ENCODE data around the gene PC.
"Not testable (repeated sequence)": the region's sequence is repeated elsewhere in the genome, so short reads cannot be mapped to it uniquely, and the experiment has no call there.

PC gene

DNA sequence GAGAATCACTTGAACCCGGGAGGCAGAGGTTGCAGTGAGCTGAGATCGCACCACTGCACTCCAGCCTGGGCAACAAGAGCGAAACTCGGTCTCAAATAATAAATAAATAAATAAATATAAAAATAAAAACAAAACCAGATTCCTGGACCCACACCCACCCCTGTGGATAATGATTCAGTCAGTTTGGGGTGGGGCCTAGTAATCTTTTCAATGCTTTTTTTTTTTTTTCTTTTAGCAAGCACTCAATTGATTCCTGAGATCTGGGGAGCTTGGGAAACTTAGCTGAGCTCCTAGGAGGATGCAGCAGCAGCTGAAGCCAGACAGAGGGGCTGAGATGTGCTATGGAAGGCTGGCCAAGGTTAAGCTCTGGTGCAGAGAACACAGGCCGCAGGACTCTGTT is 4.6 kb upstream of the PC start:
- no peak overlapping the region for H3K4me3 ChIP-seq (replicated peaks; ENCODE audit: low read depth, low read length)
- no peak for DNase-seq (ENCODE audit: low read depth)
- TF ChIP-seq, protein P1, sequence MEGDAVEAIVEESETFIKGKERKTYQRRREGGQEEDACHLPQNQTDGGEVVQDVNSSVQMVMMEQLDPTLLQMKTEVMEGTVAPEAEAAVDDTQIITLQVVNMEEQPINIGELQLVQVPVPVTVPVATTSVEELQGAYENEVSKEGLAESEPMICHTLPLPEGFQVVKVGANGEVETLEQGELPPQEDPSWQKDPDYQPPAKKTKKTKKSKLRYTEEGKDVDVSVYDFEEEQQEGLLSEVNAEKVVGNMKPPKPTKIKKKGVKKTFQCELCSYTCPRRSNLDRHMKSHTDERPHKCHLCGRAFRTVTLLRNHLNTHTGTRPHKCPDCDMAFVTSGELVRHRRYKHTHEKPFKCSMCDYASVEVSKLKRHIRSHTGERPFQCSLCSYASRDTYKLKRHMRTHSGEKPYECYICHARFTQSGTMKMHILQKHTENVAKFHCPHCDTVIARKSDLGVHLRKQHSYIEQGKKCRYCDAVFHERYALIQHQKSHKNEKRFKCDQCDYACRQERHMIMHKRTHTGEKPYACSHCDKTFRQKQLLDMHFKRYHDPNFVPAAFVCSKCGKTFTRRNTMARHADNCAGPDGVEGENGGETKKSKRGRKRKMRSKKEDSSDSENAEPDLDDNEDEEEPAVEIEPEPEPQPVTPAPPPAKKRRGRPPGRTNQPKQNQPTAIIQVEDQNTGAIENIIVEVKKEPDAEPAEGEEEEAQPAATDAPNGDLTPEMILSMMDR (IDR thresholded peaks at IDR 0.05; ENCODE audit: low read length, missing control alignments), result no peak

DNA sequence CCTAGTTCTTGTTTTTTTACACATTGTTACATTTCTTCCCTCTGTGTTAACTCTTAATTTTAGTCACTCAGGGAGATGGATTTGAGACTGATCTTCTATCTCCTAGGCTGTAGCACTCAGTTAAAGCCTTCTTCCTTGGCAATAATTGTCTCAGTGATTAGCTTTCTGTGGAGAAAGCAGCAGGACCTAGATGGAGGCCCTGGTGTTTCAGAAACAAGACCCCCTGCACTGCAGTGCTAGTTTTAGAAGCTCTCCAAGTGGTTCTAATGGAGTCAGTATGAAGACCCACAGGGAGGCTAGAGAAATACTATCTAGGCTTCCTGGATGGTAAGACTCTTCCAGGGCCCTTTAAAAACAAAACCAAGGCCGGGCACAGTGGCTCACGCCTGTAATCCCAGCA is 4.1 kb upstream of the PC start:
- DNase-seq (ENCODE audit: low read depth), result no peak
- TF ChIP-seq, protein P1 (IDR thresholded peaks at IDR 0.05; ENCODE audit: low read length, missing control alignments), result no peak
- no peak overlapping the region for H3K4me3 ChIP-seq (replicated peaks; ENCODE audit: low read depth, low read length)

DNA sequence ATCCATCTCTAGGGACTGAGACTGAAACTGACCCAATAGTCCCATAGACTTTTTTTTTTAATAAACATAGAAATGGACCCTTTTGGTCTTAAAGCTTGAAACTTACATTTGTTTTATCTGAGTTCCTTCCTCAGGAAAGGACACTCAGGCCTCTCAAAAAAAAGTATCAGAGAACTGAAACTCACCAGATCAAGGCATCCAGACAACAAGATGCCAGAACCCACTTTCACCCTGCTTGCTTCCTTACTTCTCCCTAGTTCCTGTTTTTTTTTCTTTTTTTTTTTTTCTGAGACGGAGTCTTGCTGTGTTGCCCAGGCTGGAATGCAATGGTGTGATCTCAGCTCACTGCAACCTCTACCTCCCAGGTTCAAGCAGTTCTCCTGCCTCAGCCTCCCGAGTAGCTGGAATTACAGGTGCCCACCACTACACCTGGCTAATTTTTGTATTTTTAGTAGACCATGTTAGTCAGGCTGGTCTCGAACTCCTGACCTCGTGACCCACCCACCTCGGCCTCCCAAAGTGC is 3.6 kb upstream of the PC start:
- DNase-seq (ENCODE audit: low read depth); H3K4me3 ChIP-seq (replicated peaks; ENCODE audit: low read depth, low read length): not testable (repeated sequence)

DNA sequence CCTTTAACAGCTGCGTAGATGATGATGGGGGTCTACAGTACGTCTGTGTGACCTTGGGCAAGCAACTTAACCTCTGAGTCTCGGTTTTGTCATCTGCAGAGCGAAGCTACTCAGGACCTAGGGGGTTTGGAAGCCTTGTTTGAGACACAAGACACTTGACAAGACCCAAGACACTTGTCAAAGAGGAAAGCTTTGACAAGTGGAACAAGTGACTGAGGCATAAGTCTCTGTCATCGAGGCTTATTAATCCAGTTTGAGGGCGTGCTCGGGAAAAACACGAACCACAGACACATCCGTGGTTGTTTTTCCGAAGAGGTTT is 732 bp upstream of the PC start:
- peak overlapping the region; percentile 27 for H3K4me3 ChIP-seq (replicated peaks; ENCODE audit: low read depth, low read length)
- TF ChIP-seq, protein P1 (IDR thresholded peaks at IDR 0.05; ENCODE audit: low read length, missing control alignments), result no peak
- no peak for DNase-seq (ENCODE audit: low read depth)

DNA sequence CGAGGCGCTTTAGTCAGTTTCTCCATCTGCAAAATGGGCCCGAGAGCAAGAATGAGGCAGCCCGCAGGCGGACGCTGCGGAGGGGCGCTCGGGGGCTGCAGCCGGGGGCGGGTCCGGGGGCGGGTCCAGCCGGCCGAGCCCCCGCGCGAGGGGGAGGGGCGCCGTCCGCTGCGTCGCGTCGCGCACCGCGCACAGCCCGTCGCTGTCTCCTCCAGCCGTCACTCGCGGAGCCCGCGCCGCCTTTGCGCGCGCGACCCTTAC is 282 bp downstream of the PC start:
- TF ChIP-seq, protein P1 (IDR thresholded peaks at IDR 0.05; ENCODE audit: low read length, missing control alignments), result no peak
- DNase-seq (ENCODE audit: low read depth), result no peak
- peak overlapping the region; percentile 64 for H3K4me3 ChIP-seq (replicated peaks; ENCODE audit: low read depth, low read length)

GRCh38 chr11:66956689-66957290 is 1.4 kb downstream of the PC start:
- DNase-seq (ENCODE audit: low read depth), result peak; percentile 60
- TF ChIP-seq, protein P1 (IDR thresholded peaks at IDR 0.05; ENCODE audit: low read length, missing control alignments), result peak; percentile 12
- no peak overlapping the region for H3K4me3 ChIP-seq (replicated peaks; ENCODE audit: low read depth, low read length)

- DNase-seq (ENCODE audit: low read depth), result no peak
- H3K4me3 ChIP-seq (replicated peaks; ENCODE audit: low read depth, low read length), result no peak overlapping the region
- TF ChIP-seq, protein P1 (IDR thresholded peaks at IDR 0.05; ENCODE audit: low read length, missing control alignments), result no peak
These were observed 4.9 kb downstream of the PC start for GRCh38 chr11:66953081-66953833.

All from fibroblast of pulmonary artery (primary cell).